GM21786 (cell line): Measurements from ENCODE around the gene CDKN3.

Experiments used
- ATAC-seq: cut with Tn5 transposase; IDR thresholded peaks from one replicate; pipeline ENCODE4 v1.9.1; 2021; ENCODE audit not compliant: unreplicated experiment

Gene CDKN3

GRCh38 chr14:54396493-54397335 lies at the start of gene CDKN3:
Gene CDKN3 (plus strand): TSS chr14:54397007. CDS start chr14:54397069, 62 bp downstream.
- ATAC-seq, result peak; percentile 96

GRCh38 chr14:54347044-54347443 lies 49.8 kb upstream of the CDKN3 start:
- no peak for ATAC-seq

- ATAC-seq, result peak; percentile 63
These were observed 48.7 kb upstream of the CDKN3 start for GRCh38 chr14:54348001-54348611.

DNA sequence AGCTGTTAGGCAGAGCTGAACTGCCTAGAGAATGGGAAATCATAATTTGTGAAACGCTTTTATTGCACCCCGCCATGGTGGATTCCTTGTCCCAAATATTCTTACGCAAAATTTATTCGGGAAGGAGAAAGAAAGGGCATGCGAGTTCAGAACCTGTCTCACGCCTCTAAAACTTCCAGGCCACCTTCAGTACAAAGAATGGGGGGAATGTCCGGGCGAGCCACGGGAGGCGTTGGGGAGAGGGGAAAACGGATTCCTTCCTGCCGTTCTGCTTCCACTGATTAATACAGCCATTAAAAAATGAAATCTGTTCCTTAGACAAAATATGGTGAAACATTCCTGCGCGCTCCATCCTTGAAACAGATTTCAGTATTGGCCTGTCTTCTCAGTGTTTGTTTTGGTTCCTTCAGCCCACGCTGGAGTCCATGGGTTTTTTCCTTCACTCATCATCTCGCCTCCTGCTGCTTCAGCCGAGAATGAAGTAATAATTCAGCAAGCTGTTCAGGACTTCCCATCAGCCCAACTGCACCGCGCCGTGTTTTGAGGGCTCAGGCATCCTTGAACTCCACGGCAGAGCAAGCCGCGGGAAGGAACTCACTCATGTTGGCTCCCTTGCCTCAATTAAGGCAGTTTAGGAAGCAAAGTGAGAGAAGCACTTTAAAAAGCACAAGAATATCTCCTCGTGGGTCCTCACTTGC lies 47.7 kb upstream of the CDKN3 start:
- no peak for ATAC-seq

DNA sequence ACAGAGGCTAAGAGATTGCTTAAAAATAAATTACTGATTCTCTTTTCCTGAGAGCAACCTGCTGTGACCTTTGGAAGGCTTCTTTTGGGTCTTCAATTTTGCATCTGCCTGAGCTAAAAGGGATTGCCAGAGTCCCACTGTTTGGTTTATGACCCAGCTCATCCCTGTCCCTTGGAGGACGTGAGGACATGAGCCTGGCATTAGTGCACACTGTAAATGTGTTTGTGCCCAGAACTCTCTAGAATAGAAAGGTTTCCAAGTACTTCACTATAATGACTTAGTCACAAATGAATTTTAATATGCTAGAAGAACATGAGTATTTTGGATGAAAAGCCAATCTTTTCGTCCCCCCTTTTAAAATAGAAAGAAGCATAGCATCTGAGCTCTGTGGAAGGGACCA lies 47.1 kb upstream of the CDKN3 start:
- no peak for ATAC-seq

GRCh38 chr14:54350203-54350602 lies 46.6 kb upstream of the CDKN3 start:
- no peak for ATAC-seq

DNA sequence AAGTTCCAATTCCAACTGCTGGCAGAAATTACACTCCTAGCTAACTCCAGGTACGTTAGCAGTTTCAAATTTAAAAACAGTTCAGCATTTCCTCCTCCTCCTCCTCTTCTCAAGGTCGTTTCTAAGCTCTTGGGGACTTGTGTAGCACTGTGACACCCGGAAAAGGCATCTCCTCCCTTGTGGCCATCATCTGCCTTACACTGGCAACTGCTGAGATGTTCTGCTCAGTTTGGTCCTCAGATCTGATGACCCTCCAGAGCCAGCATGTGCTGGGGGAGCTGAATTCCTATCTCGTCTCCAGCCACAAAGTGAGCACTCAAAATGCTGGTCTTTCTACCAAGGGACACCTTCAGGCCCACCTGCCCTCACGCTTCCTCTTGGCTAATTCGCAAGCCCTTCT lies 43.5 kb upstream of the CDKN3 start:
- ATAC-seq, result no peak

GRCh38 chr14:54353694-54354093 lies 43.1 kb upstream of the CDKN3 start:
- ATAC-seq, result no peak

- no peak for ATAC-seq
These were observed 42.7 kb upstream of the CDKN3 start for GRCh38 chr14:54354096-54354495.

GRCh38 chr14:54354968-54355641 lies 41.7 kb upstream of the CDKN3 start:
- ATAC-seq, result no peak

DNA sequence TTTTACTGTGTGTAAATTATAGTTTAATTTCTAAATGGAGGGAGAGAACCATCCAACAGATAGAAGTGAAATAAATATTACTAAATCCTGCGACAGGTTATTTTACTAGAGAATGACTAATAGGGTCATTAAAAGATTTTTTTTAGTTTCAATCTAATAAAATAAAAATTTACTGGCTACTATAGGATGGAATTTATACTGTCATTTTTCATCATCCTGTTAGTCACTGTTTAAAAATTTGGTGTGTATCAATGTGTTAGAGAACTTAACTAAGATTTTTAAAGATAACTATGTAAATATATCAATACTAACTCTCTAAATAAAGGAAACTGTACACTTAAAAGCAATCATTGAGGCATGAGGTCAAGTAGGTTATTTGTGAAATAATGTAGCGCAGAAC lies 41.1 kb upstream of the CDKN3 start:
- no peak for ATAC-seq

- no peak for ATAC-seq
These were observed 40.6 kb upstream of the CDKN3 start for GRCh38 chr14:54356172-54356571.

DNA sequence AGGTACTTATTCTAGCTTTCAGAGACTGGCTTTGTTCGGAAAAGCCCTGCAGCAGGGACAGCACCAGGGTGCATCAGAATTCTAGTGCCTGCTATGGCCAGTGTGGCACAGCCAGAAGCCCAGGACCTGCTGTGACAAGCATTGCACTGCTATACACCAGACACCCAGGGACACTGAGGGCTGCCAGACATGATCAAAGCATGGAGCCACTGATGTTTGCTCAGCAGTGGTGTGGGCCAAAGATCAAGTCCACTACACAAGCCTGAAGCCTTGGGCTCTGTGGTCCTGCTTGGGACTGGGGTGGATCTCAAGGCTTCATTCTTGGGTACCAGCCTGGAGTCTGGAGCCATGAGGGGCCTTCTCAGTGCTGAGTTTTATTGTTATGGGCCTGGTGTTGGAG lies 36.1 kb upstream of the CDKN3 start:
- no peak for ATAC-seq

- ATAC-seq, result no peak
These were observed 34.7 kb upstream of the CDKN3 start for GRCh38 chr14:54362089-54362504.

DNA sequence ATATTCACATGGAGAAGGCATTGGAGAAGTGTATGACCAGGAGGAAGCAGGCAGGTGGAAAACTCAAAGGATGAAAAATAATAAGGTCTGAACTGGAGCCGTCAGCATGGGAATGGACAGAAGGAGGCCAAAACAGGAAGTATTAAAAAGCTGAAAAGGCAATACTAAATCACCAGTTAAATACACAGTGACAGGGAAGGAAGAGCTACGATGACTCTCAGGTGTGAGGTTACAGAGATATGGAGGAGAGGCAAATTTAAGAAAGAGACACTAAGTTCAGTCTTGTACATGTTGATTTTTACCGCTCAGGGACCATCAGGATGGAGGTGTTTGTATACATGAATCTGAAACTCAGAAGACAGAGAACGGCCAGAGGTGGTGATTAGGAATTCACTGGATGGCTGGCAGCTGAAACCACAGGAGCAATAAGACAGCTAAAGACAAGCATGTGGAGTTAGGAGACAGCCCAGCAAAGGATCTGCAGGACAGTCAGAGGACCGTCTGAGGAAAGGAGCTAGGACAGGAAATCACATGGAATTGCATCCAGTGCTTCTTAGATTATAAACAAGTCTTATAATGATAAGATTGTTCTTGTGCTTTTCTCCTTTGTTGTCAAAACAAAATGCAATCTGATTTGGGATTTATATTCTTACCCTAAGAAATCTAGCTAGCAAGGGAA lies 33.9 kb upstream of the CDKN3 start:
- no peak for ATAC-seq

GRCh38 chr14:54364555-54365415 lies 32.0 kb upstream of the CDKN3 start:
- no peak for ATAC-seq

DNA sequence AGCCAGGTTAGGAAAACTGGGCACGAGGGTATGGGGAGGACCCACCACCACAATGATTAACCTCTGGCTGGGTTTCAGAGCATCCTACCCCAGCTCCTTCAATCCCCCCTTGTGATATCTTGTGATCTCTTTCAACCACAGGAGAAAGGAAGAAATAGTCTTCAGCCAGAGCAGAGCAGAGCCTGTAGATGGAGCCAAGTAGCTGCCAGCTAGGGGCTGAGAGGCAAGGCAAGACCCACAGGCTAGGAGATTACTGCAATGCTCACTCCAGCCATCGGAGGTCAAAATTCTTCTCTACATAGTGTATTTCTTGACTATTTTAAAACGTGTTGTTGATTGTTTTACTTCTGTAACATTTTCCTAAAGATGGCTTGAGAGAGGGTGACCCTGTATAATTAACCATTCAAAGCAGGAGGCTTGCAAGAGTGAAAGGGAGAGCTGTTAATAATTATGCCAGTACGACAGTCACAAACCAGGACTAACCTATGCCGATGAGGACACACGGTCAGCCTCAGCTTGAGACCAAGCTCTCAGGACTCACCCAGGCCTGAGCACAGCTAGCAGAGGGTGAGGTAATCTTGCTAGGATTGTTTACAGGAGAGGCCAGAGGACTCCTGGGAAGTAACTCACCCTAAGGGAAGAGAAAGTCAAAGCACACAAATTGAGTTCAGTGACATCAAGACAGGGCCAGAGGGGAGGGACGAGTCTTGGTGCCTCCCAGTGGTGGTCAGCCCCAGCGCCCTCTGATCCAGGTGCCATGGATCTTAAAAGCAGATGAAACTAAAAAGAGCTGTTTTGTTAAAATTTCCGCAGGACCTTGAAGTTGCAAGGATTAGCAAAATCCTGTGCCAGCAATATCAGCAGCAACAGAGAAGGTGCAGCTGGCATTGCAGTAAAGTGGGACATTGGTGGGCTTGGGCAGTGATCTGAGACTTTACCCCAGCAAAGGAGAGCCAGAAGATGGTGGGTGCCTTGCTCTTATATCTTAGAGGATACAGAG lies 29.8 kb upstream of the CDKN3 start:
- ATAC-seq, result peak; percentile 85

GRCh38 chr14:54368291-54368690 lies 28.5 kb upstream of the CDKN3 start:
- ATAC-seq, result no peak

- ATAC-seq, result no peak
These were observed 27.5 kb upstream of the CDKN3 start for GRCh38 chr14:54369343-54369742.
